Activated naive CD8-positive, alpha-beta T cell (primary cell): Measurements from ENCODE around the gene TTLL13.

Source experiments
- H3K27ac Mint-ChIP-seq: one replicate; pipeline ENCODE4 v1.8.0; 2021; ENCODE audit warnings: mixed read lengths
- H3K27me3 Mint-ChIP-seq: one replicate; pipeline ENCODE4 v1.8.0; 2021; ENCODE audit warnings: mixed read lengths
- H3K36me3 Mint-ChIP-seq: one replicate; pipeline ENCODE4 v1.8.0; 2021; ENCODE audit warnings: mixed read lengths
- H3K4me1 Mint-ChIP-seq: one replicate; pipeline ENCODE4 v1.8.0; 2021; ENCODE audit warnings: low read depth, mixed read lengths
- H3K4me3 Mint-ChIP-seq: one replicate; pipeline ENCODE4 v1.8.0; 2021; ENCODE audit warnings: mild to moderate bottlenecking, mixed read lengths
- H3K9me3 Mint-ChIP-seq: one replicate; pipeline ENCODE4 v1.8.0; 2021; ENCODE audit warnings: low read depth, mixed read lengths

The TTLL13 gene

DNA sequence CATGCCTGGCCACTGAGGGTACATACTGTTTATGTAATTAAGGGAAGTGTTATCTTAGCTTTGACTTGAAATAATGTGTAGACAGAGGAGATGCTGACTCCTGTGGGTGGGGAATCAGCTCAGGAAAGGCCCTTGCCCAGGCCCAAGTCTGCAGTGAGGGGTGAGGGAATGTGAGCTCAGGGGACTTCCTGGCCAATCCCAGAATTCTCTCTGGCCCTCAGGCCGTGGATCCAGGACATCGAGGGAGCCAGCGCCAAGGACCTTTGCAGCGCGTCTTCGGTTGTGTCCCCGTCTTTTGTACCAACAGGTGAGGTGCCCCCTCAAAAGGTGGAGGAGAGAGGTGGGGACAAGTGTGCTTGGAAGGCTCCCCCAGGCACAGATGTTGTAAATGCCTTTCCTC, 22.0 kb upstream of the TTLL13 start:
- H3K4me1 Mint-ChIP-seq: peaks cover 34% of the 10 kb centered on the region
- no peaks in the 10 kb centered on the region for H3K27me3 Mint-ChIP-seq
- no peak overlapping the region for H3K27ac Mint-ChIP-seq
- no peak overlapping the region for H3K4me3 Mint-ChIP-seq
- peaks cover 9% of the 10 kb centered on the region for H3K36me3 Mint-ChIP-seq
- no peaks in the 10 kb centered on the region for H3K9me3 Mint-ChIP-seq

DNA sequence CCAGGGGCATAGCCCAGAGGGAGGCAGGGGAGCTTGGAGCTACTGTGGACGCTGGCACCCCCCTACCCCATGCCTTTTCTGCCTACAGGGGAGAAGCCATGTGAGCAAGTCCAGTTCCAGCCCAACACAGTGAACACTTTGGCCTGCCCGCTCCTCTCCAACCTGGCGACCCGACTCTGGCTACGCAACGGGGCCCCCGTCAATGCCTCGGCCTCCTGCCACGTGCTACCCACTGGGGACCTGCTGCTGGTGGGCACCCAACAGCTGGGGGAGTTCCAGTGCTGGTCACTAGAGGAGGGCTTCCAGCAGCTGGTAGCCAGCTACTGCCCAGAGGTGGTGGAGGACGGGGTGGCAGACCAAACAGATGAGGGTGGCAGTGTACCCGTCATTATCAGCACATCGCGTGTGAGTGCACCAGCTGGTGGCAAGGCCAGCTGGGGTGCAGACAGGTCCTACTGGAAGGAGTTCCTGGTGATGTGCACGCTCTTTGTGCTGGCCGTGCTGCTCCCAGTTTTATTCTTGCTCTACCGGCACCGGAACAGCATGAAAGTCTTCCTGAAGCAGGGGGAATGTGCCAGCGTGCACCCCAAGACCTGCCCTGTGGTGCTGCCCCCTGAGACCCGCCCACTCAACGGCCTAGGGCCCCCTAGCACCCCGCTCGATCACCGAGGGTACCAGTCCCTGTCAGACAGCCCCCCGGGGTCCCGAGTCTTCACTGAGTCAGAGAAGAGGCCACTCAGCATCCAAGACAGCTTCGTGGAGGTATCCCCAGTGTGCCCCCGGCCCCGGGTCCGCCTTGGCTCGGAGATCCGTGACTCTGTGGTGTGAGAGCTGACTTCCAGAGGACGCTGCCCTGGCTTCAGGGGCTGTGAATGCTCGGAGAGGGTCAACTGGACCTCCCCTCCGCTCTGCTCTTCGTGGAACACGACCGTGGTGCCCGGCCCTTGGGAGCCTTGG, 21.3 kb upstream of the TTLL13 start:
- peaks cover 11% of the 10 kb centered on the region for H3K36me3 Mint-ChIP-seq
- H3K4me3 Mint-ChIP-seq: no peak overlapping the region
- no peak overlapping the region for H3K27ac Mint-ChIP-seq
- H3K4me1 Mint-ChIP-seq: peaks cover 39% of the 10 kb centered on the region
- no peaks in the 10 kb centered on the region for H3K9me3 Mint-ChIP-seq
- H3K27me3 Mint-ChIP-seq: no peaks in the 10 kb centered on the region

DNA sequence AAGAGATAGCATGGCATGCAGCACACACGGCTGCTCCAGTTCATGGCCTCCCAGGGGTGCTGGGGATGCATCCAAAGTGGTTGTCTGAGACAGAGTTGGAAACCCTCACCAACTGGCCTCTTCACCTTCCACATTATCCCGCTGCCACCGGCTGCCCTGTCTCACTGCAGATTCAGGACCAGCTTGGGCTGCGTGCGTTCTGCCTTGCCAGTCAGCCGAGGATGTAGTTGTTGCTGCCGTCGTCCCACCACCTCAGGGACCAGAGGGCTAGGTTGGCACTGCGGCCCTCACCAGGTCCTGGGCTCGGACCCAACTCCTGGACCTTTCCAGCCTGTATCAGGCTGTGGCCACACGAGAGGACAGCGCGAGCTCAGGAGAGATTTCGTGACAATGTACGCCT, 20.4 kb upstream of the TTLL13 start:
- H3K27ac Mint-ChIP-seq: peak overlapping the region; percentile 80

DNA sequence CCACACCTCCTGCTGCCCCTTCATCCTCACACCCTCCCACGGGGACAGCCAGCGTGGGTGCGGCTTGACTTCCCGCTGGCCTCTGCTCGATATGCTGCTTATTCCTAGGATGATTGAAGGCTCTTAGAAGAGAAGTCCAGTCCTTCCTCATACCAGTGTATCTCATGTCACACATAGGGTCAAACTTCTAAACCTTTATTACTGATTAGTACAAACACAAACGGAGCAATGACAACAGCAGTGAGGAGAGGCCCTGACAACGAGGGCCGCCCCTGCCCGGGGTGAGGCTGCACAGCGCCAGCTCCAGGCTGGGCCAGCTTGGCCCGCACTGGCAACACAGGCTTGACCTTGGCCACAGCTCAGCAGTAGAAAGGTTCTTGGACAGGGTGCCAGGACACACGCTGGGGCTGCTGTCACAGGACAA, 19.3 kb upstream of the TTLL13 start:
- Mint-ChIP-seq H3K27ac (peak overlapping the region; percentile 80), H3K4me1 (peaks cover 46% of the 10 kb centered on the region), H3K4me3 (peak overlapping the region; percentile 99), H3K9me3 (no peaks in the 10 kb centered on the region), H3K36me3 (peaks cover 11% of the 10 kb centered on the region), H3K27me3 (no peaks in the 10 kb centered on the region)

More for the DNA sequence above, 20.4 kb upstream of the TTLL13 start:
- Mint-ChIP-seq H3K4me1 (peaks cover 39% of the 10 kb centered on the region), H3K4me3 (no peak overlapping the region), H3K9me3 (no peaks in the 10 kb centered on the region), H3K36me3 (peaks cover 11% of the 10 kb centered on the region), H3K27me3 (no peaks in the 10 kb centered on the region)

DNA sequence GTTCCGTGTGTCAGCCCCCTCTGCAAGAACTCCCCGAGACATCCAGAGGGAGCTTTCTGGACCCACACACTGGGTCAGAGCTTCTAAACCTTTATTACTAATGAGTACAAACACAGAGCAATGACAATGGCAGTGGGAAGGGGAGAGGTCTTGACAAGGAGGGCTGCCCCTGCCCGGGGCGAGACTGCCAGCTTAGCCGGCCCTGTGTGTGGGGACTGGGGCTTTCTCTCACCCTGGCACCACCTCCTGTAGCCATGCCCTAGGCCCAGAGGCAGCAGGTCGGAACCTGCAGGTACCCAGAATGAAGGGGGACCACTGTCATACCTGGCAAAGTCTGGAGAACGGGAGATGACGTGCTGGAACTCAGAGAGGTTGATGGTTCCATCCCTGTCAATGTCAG, 18.7 kb upstream of the TTLL13 start:
- Mint-ChIP-seq H3K27me3 (no peaks in the 10 kb centered on the region), H3K4me1 (peaks cover 47% of the 10 kb centered on the region), H3K36me3 (peaks cover 11% of the 10 kb centered on the region), H3K4me3 (peak overlapping the region; percentile 99), H3K9me3 (no peaks in the 10 kb centered on the region), H3K27ac (peak overlapping the region; percentile 95)

DNA sequence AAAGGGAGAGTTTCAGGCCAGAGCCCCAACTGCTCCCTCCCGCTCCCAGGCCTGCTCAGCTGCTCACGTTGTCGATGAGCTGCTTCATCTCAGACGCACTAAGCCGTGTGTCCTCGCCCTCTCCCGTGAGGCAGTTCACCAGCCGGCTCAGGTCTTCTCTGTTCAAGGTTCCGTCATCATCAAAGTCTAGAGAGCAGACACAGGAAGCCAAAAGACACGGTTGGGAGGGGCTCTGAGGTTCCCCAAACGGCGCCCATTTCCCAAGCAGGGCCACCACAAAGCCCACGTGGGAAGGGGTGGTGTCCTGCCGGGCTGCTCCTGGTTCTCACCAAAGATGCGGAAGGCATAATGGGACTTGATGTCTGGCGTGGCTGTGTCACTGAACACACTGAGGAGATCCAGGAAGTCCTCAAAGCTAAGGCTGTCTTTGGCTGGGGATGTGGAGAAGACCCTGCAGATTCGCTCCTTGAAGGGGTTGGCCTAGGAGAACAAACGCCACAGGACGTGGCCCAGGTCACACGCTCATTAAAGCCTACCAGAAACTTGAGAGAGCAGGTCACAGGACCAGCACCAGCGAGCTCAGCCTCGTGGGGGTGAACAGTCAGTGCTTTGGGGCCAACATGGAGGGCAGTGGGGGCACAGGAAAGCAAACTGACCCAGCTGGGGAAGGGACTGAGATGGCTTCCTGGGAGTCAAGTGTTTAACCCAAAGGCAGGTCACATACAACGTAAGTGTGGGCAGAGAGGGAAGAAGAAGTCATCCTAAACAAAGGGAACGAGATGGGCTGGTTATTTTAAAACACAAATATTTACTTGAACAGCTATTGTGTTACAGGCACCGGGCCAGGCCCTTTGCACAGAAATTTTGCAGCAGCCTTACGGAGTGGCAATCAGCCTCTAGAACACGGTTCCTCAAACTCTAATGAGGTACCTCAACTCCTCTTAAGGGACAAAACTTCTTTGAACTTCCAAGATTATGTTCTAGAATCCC, 18.0 kb upstream of the TTLL13 start:
- H3K27ac Mint-ChIP-seq: peak overlapping the region; percentile 95
- H3K4me1 Mint-ChIP-seq: peaks cover 47% of the 10 kb centered on the region
- no peaks in the 10 kb centered on the region for H3K27me3 Mint-ChIP-seq
- peaks cover 11% of the 10 kb centered on the region for H3K36me3 Mint-ChIP-seq
- H3K4me3 Mint-ChIP-seq: peak overlapping the region; percentile 99
- H3K9me3 Mint-ChIP-seq: no peaks in the 10 kb centered on the region

DNA sequence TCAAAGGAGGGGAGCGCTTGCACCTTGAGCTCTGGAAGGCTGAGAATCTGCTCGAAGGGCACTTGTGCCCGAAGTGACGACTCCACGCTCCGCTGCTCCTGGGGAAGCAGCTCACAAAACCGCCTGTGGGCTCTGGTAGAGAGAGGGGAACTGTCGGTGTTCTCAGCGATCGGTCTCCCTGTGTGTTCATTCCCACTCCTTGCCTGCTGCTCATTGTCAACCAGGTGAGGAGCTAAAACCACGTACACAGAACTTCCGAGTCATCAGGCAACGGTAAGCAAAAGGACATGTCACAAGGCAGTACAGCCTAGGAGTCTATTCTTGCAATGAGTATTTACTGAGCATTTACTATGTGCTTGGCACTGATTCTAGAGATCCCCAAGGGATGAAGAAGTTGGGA, 17.2 kb upstream of the TTLL13 start:
- H3K9me3 Mint-ChIP-seq: no peaks in the 10 kb centered on the region
- peaks cover 47% of the 10 kb centered on the region for H3K4me1 Mint-ChIP-seq
- H3K27ac Mint-ChIP-seq: peak overlapping the region; percentile 95
- no peaks in the 10 kb centered on the region for H3K27me3 Mint-ChIP-seq
- peaks cover 11% of the 10 kb centered on the region for H3K36me3 Mint-ChIP-seq
- peak overlapping the region; percentile 99 for H3K4me3 Mint-ChIP-seq

DNA sequence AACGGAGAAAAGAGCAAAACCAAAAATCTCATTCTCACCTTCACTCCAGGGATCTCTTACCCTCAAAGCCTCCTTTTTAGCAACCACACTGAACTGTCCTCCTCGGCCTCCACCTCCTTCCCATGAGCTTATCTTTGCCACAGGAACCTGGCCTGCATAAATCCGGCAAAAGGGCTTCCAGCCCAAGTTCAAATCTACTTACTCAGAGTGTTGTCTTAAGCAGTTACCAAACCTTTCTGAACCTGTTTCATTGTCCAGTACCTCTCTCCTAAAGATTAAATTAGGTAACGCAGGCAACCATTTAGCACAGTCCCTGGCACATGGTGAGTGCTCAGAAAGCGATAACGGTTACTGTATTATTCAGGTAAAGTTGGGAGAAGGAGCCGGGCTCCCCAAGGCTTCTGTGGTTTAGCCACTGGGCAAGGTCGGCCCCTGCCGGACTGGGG, 16.4 kb upstream of the TTLL13 start:
- H3K36me3 Mint-ChIP-seq: peaks cover 11% of the 10 kb centered on the region
- H3K4me3 Mint-ChIP-seq: peak overlapping the region; percentile 99
- peak overlapping the region; percentile 95 for H3K27ac Mint-ChIP-seq
- H3K9me3 Mint-ChIP-seq: no peaks in the 10 kb centered on the region
- H3K27me3 Mint-ChIP-seq: no peaks in the 10 kb centered on the region
- H3K4me1 Mint-ChIP-seq: peaks cover 47% of the 10 kb centered on the region

DNA sequence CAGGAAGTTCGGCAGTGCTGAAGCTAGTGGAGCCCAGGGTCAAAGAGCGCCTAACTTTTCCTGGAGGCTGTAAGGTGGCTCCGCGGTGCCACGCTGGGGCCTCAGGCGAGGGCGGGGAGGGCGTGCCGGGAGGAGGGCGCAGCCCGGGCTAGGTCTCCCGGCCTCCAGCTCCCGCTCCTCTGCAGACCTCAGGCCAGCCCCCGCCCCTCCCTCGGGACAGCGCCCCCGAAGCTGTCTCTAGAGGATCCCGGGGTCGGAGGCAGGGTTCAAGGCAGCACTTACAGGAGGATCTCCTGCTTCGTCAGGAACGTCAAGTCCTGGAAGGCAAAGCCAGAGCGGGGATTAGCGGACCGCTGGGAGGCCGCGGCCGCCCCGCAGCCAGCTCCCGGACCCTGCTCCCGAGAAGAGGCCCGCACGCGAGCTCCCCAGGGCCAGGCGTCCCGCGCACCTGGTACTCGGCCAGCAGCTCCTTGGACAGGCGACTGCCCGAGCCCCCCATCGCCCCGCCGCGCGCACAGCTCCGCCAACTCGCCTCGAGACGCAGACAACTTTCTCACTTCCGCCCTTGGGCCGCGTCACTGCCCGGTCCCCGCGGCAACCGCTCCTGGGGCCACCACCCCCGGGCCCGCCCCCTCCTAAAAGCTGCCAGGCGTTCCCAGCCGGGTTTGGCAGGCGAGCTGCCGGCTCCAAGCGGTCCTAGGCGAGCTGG, 15.8 kb upstream of the TTLL13 start, which contains the start of gene CIB1:
Gene CIB1, minus strand, starts transcription at position 555 of the 709 bp plus-strand sequence. Its CDS starts 56 bp downstream, at position 499.
- Mint-ChIP-seq H3K4me1 (peaks cover 51% of the 10 kb centered on the region), H3K4me3 (peak within 1 kb of the TSS; percentile 99), H3K27ac (peak within 1 kb of the TSS; percentile 95), H3K36me3 (peaks cover 14% of the 10 kb centered on the region), H3K9me3 (no peaks in the 10 kb centered on the region), H3K27me3 (no peaks in the 10 kb centered on the region)

DNA sequence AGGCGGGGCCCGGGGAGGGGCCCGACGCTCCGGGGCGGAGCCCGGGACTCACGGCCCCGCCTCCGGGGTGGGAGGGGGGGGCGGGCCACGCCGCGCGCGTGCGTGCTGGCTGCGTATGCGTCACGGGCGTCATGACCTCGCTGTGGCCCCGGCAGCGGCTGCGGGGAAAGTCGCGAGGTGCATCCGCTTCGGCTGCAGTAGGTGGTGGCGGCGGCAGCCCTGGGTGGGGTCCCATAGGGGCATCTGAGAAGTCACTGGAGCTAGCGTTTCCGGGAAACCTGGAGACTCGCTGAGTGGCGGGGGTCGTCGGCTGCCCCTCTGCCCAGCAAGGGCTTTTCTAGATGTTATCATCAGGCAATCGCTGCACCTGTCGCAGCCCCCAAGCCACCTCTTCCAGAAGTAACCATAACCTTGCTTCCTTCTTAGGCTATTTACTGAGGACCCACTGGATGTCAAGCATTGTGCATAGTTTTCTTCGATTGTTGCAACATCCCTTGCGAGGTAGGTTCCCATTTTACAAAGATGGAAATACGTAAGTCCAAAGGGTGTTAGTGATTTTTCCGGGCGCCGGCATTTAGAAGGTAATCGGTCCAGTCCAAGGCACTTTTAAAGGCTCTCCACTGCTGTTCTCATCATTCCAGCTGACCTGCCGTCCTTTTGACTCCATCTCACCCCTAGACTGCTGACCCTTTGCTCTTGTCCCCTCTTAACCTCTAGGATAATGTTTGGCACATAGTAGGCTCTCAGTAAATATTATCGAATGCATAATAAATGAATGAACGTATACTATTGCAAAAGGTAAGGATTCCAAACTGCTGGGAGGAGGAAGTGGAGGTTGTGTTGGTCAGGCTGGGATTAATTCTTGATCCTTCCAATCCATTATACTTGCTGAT, 15.0 kb upstream of the TTLL13 start, which contains the start of gene GDPGP1:
Gene GDPGP1, plus strand, starts transcription at position 114 of the 893 bp plus-strand sequence. CDS start 6,700 bp downstream, outside the sequence.
- H3K36me3 Mint-ChIP-seq: peaks cover 14% of the 10 kb centered on the region
- no peaks in the 10 kb centered on the region for H3K9me3 Mint-ChIP-seq
- H3K27ac Mint-ChIP-seq: peak within 1 kb of the TSS; percentile 95

DNA sequence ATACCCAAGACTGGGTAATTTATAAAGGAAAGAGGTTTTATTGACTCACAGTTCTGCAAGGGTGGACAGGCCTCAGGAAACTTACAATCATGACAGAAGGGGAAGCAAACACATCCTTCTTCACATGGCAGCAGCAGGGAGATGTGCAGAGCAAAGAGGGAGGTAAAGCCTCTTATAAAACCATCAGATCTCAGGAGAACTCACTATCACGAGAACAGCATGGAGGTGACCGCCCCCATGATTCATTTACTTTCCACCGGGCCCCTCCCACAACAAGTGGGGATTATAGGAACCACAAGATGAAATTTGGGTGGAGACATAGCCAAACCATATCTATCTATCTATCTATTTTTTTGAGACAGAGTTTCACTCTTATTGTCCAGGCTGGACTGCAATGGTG, 10.0 kb upstream of the TTLL13 start:
- peak overlapping the region; percentile 29 for H3K27ac Mint-ChIP-seq
- peaks cover 14% of the 10 kb centered on the region for H3K4me1 Mint-ChIP-seq
- no peaks in the 10 kb centered on the region for H3K9me3 Mint-ChIP-seq
- H3K27me3 Mint-ChIP-seq: no peaks in the 10 kb centered on the region
- H3K36me3 Mint-ChIP-seq: peaks cover 4% of the 10 kb centered on the region
- no peak overlapping the region for H3K4me3 Mint-ChIP-seq

More for the DNA sequence above, 15.0 kb upstream of the TTLL13 start, which contains the start of gene GDPGP1:
- peak within 1 kb of the TSS; percentile 99 for H3K4me3 Mint-ChIP-seq
- peaks cover 48% of the 10 kb centered on the region for H3K4me1 Mint-ChIP-seq
- H3K27me3 Mint-ChIP-seq: no peaks in the 10 kb centered on the region

DNA sequence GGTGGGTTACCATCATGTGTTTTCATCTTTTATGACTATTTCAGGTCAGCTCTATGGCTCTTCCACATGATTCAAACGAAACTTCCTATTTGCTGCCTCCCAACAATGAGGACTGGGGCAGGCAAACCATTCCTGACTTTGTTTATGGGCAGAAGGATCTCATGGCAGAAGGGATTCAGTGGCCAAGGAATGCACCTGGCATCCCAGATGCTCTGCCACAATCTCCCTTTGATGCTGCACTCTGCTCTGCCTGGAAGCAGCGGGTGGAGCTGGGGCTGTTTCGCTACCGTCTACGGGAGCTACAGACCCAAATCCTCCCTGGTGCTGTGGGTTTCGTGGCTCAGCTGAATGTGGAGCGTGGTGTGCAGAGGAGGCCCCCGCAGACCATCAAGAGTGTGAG, 8.5 kb upstream of the TTLL13 start:
- H3K27ac Mint-ChIP-seq: no peak overlapping the region
- H3K4me3 Mint-ChIP-seq: no peak overlapping the region
- peaks cover 6% of the 10 kb centered on the region for H3K4me1 Mint-ChIP-seq
- peaks cover 4% of the 10 kb centered on the region for H3K36me3 Mint-ChIP-seq
- no peaks in the 10 kb centered on the region for H3K27me3 Mint-ChIP-seq
- no peaks in the 10 kb centered on the region for H3K9me3 Mint-ChIP-seq
